ENCODE measurements around the gene NAA10.

Gene NAA10

GRCh38 chrX:153937056-153937455 is 2.2 kb upstream of the NAA10 start (continued):
- TF ChIP-seq ZNF24 (tag by site-specific recombination; IDR thresholded peaks at IDR 0.05) (no peak), ZSCAN4 (tag by site-specific recombination; IDR thresholded peaks at IDR 0.05) (no peak), ZNF560 (tag by site-specific recombination; IDR thresholded peaks at IDR 0.05; ENCODE audit: borderline replicate concordance) (no peak; the same call in 1 of the 2 replicates), PRDM6 (tag by site-specific recombination; IDR thresholded peaks at IDR 0.05) (no peak), ZNF398 (tag by site-specific recombination; IDR thresholded peaks at IDR 0.05) (no peak), ZXDB (tag by site-specific recombination; IDR thresholded peaks at IDR 0.05) (peak; percentile 89), ZNF449 (tag by site-specific recombination; IDR thresholded peaks at IDR 0.05) (no peak; the same call in 1 of the 2 replicates), ZNF112 (tag by site-specific recombination; IDR thresholded peaks at IDR 0.05) (no peak), ZNF140 (tag by site-specific recombination; IDR thresholded peaks at IDR 0.05) (peak; percentile 95), TSHZ1 (tag by site-specific recombination; IDR thresholded peaks at IDR 0.05; ENCODE audit: borderline replicate concordance) (peak; percentile 47; the same call in 1 of the 2 replicates), GLIS1 (tag by site-specific recombination; IDR thresholded peaks at IDR 0.05) (no peak), ZNF548 (tag by site-specific recombination; IDR thresholded peaks at IDR 0.05) (no peak), ZSCAN16 (tag by site-specific recombination; IDR thresholded peaks at IDR 0.05) (no peak), ZBTB6 (tag by site-specific recombination; IDR thresholded peaks at IDR 0.05) (no peak), ZNF776 (tag by site-specific recombination; IDR thresholded peaks at IDR 0.05; ENCODE audit: borderline replicate concordance) (no peak), SP2 (tag by site-specific recombination; IDR thresholded peaks at IDR 0.05) (no peak), ZNF426 (tag by site-specific recombination; IDR thresholded peaks at IDR 0.05) (peak; percentile 99), SALL2 (tag by site-specific recombination; IDR thresholded peaks at IDR 0.05; ENCODE audit: borderline replicate concordance) (no peak), KLF7 (tag by site-specific recombination; IDR thresholded peaks at IDR 0.05; ENCODE audit: borderline replicate concordance) (peak; percentile 58; the same call in 1 of the 2 replicates), AEBP2 (tag by site-specific recombination; IDR thresholded peaks at IDR 0.05; ENCODE audit: borderline replicate concordance) (0 out of 2 replicates have a peak, but pooled peaks have one; percentile 67), ZNF18 (tag by site-specific recombination; IDR thresholded peaks at IDR 0.05) (peak; percentile 64; the same call in 1 of the 2 replicates), RBAK (tag by site-specific recombination; IDR thresholded peaks at IDR 0.05) (0 out of 2 replicates have a peak, but pooled peaks have one; percentile 32), ZFP3 (tag by site-specific recombination; IDR thresholded peaks at IDR 0.05; ENCODE audit: low read depth) (0 out of 2 replicates have a peak, but pooled peaks have one; percentile 53), ZNF366 (tag by site-specific recombination; conservative IDR thresholded peaks at IDR 0.05) (peak; percentile 49; the same call in 1 of the 2 replicates), MEIS1 (CRISPR knock-in tag; IDR thresholded peaks at IDR 0.05; ENCODE audit: borderline replicate concordance) (no peak)
